HG03575 (cell line): ENCODE results near the gene SOX5.
A peak's percentile ranks its signal among the peaks of the same experiment; 100 is the strongest.

Experiments
- ATAC-seq: cut with Tn5 transposase; IDR thresholded peaks from one replicate; pipeline ENCODE4 v1.9.1; 2021; ENCODE audit not compliant: unreplicated experiment, insufficient number of reproducible peaks, low FRiP score; ENCODE audit errors: extremely low read depth

Gene SOX5

DNA sequence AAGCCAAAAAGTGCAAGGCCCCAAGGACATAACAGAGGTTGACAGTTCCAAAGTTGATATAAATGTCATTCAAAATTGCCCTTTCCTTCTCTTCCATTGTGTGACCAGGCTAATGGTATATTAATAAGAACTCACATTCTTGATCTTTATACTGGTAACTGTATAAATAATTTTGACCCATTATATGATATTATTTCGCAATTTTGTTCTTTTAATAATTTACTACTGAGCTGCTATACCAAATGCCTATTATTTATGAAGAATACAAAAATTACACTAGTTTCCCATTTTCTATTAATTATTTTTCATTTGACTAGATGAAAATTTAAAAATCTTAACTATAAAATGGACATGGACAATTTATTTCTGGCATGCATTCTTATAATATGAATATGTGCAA lies 370.2 kb downstream of the SOX5 start:
- no peak for ATAC-seq

DNA sequence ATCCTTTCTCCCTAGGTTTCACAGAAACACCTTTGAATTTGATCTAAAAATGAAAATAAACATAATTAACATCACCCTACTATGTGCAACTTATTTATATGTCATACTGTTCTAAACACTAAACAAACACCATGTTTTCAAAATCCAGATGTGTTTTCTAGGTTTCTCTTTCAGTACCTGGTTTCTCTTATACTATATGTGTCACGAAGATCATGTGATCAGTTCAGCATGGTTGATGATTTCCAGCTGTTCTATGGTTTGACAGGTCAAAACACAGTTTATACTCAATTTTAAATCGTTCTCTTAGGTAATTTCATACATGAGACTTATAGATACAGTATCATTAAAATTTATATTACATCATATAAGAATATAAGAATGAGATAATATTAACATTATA lies 373.1 kb downstream of the SOX5 start:
- peak; percentile 81 for ATAC-seq

DNA sequence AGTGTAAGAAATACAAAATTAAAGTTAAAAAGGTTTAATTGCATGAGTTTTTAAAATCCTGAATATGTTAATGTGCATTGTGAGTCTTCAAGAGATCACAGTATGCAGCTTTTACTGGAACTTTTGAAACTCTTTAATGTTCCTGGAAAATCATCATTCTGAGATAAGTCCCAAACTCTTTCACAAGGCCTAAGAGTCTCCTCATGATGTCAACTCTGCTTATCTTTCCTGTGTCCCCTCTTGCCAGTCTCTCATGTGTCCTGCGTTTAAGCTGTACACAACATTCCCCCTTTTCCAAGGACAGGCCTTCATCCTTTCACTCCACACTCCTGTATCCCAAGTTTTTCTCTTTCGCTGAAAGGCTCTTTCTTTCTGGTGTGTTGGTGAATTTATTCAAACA lies 380.1 kb downstream of the SOX5 start:
- no peak for ATAC-seq

DNA sequence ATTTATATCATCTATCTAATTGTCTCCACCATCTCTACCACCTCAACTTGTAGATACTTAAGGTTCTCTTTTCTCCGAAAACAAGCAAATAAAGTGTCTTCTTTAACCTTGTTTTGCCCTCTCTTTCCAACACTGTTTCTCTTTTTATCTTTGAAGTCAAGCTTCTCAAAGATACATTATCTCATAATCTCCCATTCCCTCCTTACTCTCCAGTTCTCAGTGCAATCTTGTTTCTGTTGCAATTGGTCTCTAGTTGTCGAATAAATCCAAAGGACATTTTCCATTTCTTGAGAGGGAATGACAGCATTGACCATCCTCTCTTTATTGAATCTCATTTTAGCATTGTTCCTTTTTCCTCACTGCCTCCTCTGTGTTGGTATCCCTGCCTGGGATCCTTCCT lies 383.3 kb downstream of the SOX5 start:
- ATAC-seq, result no peak

DNA sequence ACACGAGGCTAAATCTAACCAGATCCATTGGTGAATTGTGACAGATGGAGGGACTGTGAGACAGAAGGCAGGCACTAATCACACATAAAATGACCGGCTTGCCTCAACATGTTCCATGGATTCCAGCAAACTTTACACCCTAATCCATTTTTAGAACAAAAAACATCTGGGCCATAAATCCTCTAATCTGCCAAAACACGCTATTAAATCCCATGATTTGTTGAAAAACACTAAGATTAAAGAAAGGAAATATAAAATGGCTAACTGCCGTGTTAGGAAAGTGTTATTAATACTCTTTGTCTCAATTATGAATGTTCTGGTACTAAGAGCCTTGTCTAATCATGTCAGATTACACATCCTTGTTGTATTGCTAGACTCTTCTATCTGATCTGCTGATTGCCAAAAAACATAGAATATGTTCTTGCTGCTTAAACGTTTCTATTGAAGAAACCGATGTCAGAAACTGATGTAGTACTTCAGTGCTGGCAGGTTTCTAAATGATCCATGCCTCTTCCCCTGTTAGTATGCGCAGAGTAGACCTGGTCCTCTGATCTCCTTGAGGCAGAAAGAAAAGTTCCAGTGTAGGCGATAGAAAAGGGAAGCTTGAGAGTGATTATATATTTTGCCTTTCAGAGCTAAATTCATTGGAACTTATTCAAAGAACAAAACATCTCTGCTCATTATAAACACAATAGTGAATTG lies 384.9 kb downstream of the SOX5 start:
- ATAC-seq, result no peak

DNA sequence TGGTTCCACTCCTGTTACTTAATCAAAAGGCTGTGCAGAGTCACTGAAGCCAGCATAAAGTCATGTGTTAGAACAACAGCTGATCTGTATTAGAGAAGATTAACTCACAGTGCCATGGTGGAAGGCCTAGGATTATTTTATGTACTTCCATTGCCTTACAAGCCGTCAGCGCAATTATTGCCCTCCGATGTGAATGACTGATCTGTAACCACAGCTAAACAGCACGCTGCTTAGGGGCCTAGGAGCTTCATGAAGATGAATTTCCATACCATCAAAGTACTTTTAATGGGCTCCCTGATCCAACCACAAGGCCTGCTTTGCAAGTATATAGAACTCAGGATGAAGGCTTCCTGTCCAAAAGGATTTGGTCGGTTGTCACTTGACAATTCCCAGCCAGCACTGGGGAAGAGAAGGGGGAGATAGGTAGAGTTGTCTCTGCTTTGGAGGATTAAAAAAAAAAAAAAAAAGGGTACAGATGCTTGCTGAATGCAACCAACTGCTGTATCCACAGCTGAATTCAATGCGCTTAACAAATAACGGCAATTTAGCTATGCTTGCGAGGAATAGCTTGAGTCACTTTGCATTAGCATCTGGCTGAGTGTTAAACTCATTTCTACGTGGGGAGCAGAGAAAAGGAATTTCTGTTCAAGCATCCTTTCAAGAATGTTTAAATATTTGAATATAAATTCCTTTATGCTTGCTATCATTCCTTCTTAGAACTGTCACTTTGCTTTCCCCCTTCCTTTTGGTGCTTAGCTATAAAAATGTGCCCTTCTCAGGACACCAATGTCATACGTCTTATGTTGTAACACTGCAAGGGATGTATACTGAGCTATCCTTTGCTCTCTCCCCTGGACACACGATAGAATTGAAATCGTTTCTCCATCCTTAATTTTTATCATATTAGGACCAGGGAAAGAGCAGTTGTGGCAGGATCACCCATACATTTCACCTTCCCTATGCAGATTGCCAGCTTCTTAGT lies 387.8 kb downstream of the SOX5 start:
- ATAC-seq, result no peak

DNA sequence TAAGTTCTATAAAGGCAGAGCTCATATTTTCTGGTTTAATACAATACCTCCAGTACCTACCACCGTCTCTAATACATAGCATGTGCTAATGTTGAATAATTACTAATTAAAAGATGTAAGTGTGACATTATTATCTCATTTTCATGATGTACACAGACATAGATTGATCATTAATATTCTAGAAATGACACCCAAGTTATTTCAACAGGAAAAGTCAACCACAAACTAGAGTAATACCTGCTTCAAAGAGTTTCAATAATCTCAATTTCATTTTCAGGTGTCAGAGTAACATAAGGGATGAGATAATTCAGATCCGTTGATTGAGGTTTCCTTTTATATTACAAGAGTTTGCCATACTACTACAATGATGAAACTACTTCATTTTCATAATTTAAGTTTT lies 388.9 kb downstream of the SOX5 start:
- no peak for ATAC-seq

DNA sequence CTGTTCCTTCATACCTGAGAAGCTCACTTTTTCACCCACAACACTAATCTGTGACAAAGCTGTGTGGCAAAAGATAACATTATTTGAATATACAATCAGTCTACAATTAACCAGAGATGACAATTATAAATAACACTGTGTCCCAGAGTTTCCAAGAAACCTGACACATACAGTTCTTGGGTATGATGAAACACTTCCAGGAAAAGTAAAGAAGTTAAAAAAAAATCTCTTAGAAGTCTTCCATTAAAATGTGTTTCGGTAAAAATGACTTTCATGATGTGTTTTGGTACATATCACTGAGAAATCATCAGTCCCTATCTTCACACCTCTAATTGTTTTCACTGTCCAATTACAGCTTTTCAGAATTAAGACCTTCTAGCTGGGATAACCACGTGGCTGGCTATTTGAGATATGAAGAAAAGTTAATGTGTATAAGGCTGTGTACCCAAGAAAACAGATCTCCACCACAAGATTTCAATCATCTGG lies 390.2 kb downstream of the SOX5 start:
- no peak for ATAC-seq

DNA sequence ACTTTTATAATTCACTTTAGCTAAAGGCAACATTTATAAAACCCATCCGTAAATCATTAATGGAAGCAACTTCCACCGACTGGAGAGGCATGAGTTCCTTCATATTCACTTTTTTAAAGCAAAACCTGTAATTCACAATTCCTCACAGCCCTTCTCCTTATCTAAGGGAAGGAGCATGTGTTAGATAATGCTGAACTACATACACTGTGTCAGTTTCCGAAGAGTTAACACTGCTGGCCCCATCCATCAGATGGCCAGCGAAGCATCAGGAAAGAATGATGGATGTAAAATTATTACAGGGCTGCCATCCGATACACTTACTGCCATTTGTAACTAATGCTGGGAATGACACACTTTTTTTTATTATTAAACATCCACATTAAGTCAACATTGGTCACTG lies 392.8 kb downstream of the SOX5 start:
- ATAC-seq, result no peak

DNA sequence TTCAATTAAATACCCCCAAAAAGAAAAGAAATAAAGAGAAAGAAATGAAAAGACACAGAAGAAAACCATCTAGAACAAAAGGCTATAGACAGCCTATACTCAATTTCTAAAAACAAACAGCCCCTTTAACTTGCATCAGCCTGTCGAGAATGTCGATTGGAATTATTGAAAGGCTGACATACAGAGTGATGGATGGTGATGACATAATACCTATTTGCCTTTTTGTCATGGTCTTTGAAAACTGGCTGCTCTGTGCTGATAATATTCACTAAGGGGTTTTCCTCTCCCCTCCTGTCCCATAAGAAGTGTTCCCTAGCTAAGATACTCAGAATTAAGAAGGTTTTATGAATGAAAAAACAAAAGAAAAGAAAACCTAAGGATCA lies 393.7 kb downstream of the SOX5 start:
- ATAC-seq, result no peak

DNA sequence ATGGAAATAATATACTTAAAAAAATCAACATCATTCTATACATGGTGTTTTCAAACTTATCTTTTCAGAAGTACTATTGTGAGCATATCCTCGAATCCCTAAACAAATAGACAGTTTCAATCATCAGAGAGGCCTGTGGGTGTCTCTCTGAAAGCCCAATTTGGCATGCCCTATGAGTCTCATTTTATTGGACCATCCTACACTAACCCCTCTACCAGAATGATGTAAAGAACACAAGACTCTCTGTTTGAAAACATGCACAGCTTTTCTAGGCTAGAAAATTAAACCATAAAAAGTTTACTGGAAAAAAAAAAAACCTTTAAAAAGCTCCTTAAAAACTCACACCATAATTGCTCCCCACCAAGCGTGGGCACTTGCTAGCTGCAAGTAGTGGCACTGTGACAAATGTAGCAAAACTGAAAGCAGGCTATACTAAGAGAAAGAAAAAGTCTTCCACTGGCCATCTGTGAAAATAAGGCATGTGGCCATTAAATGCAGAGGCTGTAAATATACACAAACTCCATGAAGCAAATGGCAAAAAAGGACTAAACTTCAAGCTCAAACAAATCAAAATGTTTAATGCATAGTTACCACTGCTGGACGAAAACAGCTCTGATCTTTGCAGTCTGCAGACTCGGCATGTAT lies 394.2 kb downstream of the SOX5 start:
- ATAC-seq, result no peak

DNA sequence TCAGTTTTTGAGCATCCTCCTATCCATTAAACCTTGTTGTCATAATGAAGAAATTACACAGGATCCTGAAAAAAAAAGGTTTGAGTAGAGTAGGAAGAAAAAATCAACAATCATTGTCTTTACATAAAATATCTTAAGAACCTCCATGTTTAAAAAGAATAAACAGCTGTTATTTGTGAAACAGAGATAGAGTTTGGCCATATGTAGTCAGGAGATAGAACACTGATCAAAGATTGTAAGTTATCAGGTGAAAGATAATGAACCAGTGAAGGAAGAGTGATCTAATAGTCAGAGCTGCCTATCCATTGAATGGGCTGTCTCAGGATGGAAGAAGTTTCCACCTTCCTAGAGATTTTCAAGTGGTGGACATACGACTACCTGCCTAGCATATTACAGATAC lies 397.1 kb downstream of the SOX5 start:
- ATAC-seq, result no peak

DNA sequence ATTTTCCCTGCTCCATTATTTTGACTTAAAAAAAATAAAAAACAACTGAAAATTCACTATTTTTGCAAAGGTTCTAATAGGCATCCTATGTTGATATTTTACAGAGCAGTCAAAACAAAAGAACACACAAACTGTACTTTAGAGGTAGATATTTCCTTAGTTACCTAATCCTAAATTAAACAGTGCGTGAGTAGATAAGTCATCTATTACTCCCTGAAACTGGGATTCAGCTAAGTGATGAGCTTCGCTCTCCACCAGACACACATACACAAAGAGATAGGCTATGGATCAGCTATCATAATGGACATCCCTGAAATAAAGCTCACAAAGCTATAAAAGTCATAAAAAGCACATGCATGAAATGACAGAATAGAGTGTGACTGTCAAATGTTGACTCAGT lies 398.7 kb downstream of the SOX5 start:
- no peak for ATAC-seq

DNA sequence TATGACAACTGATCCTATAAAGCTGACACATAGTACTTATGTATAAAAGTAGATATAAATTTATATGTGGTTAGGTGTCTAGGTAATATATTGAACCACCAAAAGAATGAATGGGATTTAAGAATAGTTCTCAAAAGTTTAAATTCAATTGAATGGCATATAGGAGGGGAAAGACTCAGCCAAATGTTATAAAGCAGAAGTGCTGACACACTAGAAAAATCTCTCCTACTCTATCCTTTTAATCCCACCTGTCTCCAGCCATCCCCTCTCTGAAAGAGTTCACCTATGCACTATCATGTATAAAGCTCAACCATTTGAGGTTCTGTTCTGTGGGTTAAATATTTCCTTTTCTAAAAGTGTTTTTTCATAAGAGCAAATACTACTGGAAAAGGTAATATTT lies 400.7 kb downstream of the SOX5 start:
- no peak for ATAC-seq

DNA sequence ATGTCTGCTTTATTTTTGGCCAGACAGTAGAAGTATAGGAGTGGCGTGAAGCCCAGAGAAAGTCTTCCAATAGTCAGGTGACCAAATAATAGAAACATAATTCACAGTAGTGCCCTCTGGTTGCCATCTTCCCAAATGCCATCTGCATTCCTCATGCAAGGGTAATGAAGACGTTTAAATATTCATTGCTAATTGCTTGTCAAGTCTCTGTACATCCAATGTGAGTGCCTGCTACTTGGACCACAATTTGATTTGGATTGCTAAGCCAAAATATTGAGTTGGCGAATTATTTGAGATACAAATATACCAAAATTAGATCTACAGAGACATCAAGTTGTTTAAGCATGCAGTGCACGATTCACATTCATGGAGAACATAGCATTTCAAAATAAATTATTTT lies 402.7 kb downstream of the SOX5 start:
- ATAC-seq, result no peak

DNA sequence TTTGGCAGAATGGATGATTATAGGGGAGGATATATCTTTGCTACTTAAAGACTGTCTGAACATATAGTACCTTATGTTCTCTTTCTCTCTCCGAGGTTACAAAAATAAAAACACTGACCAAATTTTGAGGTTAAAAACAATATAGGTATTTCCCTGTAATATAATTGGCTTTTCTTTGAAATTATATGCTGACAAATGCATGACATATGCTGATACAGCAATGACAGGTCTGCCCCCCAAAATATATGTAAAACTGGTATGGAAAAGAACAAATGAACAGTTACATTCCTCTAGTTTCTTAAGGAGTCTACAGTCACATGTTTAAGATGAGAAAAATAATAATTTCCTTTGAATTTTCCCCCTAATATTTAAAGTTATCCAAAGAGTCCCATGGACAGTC lies 405.7 kb downstream of the SOX5 start:
- ATAC-seq, result no peak

DNA sequence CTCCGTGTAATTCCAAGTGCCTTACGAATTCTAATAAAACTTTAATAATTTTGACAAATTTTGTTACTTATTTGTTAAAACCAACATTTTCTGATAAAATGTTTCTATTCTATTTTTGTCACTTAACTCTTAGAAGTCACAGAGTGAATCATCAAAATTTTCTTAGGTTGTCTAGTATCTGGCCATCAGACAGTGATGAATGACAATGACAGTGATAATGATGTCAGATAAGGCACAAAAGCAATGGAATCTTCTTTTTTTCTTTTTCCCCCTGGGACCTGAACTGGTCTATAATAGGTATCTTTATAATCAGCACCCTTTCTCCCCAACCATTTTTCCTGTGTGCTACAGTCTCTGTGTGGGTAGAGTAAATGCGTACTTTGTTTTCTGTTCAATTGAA lies 407.3 kb downstream of the SOX5 start:
- ATAC-seq, result no peak

DNA sequence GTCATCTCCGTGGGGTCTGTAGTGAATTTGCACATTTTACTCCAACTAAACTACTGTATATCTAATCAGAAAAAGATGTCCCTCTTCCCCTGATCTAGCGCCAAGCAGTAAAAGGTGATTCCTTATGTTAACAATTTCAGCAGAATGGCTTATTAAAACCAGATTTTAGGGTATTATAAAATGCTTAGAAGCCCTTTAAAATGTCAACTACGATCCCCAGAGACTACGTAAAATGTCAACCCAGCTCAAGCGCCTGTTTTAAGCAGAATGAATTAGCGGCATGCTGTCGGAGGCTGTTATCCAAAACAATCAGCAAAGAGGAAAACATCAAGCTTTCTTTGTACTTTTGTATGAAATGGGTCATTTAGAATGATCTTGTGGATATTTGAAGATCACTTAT lies 408.9 kb downstream of the SOX5 start:
- no peak for ATAC-seq

DNA sequence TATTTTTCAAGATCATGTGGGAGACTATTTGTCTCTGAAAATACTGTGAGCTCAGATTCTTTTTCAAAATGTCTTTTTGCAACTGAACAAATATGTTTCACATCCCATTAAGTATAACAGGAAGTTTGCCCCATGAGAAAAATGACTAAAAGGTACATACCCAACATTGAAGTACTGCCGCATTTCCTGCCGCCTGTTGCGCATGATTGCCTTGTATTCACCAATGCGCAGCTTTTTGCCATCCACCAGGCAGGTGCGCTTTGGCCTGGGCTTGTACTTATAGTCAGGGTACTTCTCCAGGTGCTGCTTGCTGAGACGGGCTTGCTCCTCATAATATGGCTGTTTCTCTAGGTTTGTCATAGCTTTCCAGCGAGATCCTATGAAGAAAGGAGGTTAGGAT lies 413.2 kb downstream of the SOX5 start:
- ATAC-seq, result no peak

DNA sequence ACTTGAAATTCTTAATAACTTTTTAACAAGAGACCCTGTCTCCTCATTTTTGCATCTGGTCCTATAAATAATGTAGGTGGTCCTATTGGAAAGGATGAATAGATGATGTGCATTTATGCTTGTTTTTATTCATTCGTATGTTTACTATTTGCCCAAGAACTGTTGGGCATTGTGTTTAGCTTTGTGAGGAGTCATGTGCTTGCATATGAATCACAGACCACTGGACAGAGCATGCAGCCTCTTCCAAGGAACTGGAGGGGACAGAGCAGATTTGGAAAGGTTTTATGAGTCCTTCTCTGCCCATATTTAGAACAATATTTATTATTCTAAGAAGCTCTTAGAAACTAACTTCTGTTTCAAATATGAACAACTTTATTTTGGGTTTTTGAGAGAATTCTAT lies 414.0 kb downstream of the SOX5 start:
- no peak for ATAC-seq
